Stimulated activated effector memory CD8-positive, alpha-beta T cell treated with anti-CD3 and anti-CD28 coated beads, Interleukin-12 subunit alpha, Interleukin-12 subunit beta, amount 100 ng/mL, for 72 hours (primary cell): ENCODE results near the gene DDX4.
"Not testable (repeated sequence)": the region's sequence is repeated elsewhere in the genome, so short reads cannot be mapped to it uniquely, and the experiment has no call there.

Experiments used
- ATAC-seq: fragments of 150-1000 bp; cut with Tn5 transposase; 2 replicates; pipeline ENCODE4 v1.10.0; 2021
- DNase-seq, 2 donors: peaks; one replicate each; pipeline ENCODE4 v3.0.0; 2021 to 2022; ENCODE audit warnings: low spot score in 2 of 2
- H3K27ac Mint-ChIP-seq: one replicate; pipeline ENCODE4 v1.8.0; 2022; ENCODE audit warnings: mild to moderate bottlenecking, mixed read lengths
- H3K36me3 Mint-ChIP-seq: one replicate; pipeline ENCODE4 v1.8.0; 2022; ENCODE audit warnings: mild to moderate bottlenecking, mixed read lengths
- H3K4me1 Mint-ChIP-seq: one replicate; pipeline ENCODE4 v1.8.0; 2022; ENCODE audit warnings: mixed read lengths
- H3K4me3 Mint-ChIP-seq: one replicate; pipeline ENCODE4 v1.8.0; 2022; ENCODE audit warnings: mild to moderate bottlenecking, mixed read lengths
- H3K9me3 Mint-ChIP-seq: one replicate; pipeline ENCODE4 v1.8.0; 2022; ENCODE audit warnings: mixed read lengths

The DDX4 gene

DNA sequence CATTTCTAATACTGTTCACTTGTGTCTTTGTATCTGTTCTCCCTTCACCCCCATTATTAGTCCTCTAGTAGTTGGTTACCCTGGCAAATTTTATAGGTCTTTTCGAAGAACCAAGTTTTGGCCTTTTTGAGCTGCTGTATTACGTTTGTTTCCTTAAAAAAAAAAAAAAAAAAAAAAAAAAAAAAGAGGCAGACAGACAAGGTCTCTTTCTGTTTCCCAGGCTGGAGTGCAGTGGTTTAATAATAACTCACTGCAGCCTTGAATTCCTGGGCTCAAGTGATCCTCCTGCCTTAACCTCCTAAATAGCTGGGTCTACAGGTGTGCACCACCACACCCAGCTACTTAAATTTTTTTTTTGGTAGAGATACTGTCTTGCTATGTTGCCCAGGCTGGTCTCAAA, 20.9 kb downstream of the DDX4 start:
- H3K4me3 Mint-ChIP-seq = no peak overlapping the region
- DNase-seq = no peak
- ATAC-seq = no peak
- no peaks in the 10 kb centered on the region for H3K36me3 Mint-ChIP-seq
- no peaks in the 10 kb centered on the region for H3K9me3 Mint-ChIP-seq
- peaks cover 16% of the 10 kb centered on the region for H3K4me1 Mint-ChIP-seq
- peak overlapping the region; percentile 30 for H3K27ac Mint-ChIP-seq

DNA sequence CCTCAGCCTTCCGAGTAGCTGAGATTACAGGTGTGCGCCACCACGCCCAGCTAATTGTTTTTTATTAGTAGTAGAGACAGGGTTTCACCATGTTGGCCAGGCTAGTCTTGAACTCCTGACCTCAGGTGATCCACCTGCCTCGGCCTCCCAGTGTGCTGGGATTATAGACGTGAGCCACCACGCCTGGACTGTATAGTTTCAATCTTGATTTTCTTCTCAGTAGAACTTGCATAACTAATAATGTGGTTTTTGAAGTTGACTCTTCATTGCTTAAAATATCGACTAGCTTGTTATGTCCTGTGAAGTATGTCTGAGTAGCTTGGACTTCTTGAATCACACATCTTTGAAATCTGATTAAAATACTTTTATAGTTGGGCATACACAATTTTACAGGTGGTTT, 23.9 kb downstream of the DDX4 start:
- not testable (repeated sequence) for H3K27ac Mint-ChIP-seq, DNase-seq, H3K9me3 Mint-ChIP-seq, H3K4me3 Mint-ChIP-seq, ATAC-seq, H3K36me3 Mint-ChIP-seq
- peaks cover 23% of the 10 kb centered on the region for H3K4me1 Mint-ChIP-seq

- Mint-ChIP-seq H3K4me3 (no peak overlapping the region), H3K27ac (no peak overlapping the region)
Observed at GRCh38 chr5:55763746-55764420, 26.0 kb downstream of the DDX4 start.

GRCh38 chr5:55768279-55768678, 30.4 kb downstream of the DDX4 start:
- ATAC-seq (no peak), DNase-seq (no peak)
- Mint-ChIP-seq H3K36me3 (no peaks in the 10 kb centered on the region), H3K4me3 (no peak overlapping the region), H3K9me3 (no peaks in the 10 kb centered on the region), H3K4me1 (peaks cover 16% of the 10 kb centered on the region), H3K27ac (no peak overlapping the region)

More at GRCh38 chr5:55763746-55764420, 26.0 kb downstream of the DDX4 start:
- DNase-seq = no peak
- no peaks in the 10 kb centered on the region for H3K36me3 Mint-ChIP-seq
- peaks cover 12% of the 10 kb centered on the region for H3K4me1 Mint-ChIP-seq
- peak; percentile 86 for ATAC-seq
- no peaks in the 10 kb centered on the region for H3K9me3 Mint-ChIP-seq

DNA sequence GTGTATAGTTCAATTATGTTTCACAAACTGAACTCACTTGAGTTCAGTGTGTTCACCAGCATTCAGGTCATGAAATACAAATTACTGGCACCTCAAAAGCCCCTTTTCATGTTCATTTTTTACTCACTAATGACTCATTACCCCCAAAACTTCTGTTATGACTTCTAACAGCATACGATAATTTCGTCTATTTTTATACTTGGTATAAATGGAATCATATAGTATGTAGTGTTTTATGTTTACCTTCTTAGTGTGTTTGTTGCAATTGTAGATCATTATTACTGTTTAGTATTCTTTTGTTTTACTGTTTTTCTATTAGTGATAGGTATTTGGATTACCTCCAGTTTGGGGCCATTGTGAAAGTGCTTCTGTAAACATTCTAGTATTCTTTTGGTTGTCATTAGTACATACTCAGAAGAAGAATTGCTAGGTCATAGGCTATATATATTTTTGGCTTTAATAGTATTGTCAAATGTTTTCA, 33.4 kb downstream of the DDX4 start:
- ATAC-seq (peak; percentile 95), DNase-seq (no peak)
- no peaks in the 10 kb centered on the region for H3K9me3 Mint-ChIP-seq
- peaks cover 5% of the 10 kb centered on the region for H3K4me1 Mint-ChIP-seq
- H3K36me3 Mint-ChIP-seq = no peaks in the 10 kb centered on the region
- H3K27ac Mint-ChIP-seq = peak overlapping the region; percentile 27
- peak overlapping the region; percentile 13 for H3K4me3 Mint-ChIP-seq

DNA sequence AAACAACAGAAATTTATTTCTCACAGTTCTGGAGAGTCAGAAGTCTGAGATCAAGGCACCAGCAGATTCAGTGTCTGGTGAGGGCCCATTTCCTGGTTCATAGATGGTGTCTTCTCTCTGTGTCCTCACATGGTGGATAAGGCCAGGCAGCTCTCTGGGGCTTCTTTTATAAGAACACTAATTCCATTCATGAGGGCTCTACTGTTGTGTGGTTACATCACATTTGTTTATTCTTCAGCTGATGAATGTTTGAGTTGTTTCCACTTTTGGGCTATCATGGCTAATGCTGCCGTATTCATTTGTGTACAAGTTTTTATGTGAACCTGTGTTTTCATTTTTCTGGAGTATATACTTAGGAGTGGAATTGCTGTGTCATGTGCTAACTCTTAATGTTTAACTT, 35.2 kb downstream of the DDX4 start:
- Mint-ChIP-seq H3K4me3 (no peak overlapping the region), H3K27ac (no peak overlapping the region), H3K36me3 (no peaks in the 10 kb centered on the region), H3K4me1 (peaks cover 5% of the 10 kb centered on the region), H3K9me3 (no peaks in the 10 kb centered on the region)
- ATAC-seq (no peak), DNase-seq (no peak)

GRCh38 chr5:55777332-55777731, 39.5 kb downstream of the DDX4 start:
- no peaks in the 10 kb centered on the region for H3K36me3 Mint-ChIP-seq
- no peak overlapping the region for H3K4me3 Mint-ChIP-seq
- H3K9me3 Mint-ChIP-seq = no peaks in the 10 kb centered on the region
- no peak for ATAC-seq
- H3K4me1 Mint-ChIP-seq = no peaks in the 10 kb centered on the region
- DNase-seq = no peak
- no peak overlapping the region for H3K27ac Mint-ChIP-seq

DNA sequence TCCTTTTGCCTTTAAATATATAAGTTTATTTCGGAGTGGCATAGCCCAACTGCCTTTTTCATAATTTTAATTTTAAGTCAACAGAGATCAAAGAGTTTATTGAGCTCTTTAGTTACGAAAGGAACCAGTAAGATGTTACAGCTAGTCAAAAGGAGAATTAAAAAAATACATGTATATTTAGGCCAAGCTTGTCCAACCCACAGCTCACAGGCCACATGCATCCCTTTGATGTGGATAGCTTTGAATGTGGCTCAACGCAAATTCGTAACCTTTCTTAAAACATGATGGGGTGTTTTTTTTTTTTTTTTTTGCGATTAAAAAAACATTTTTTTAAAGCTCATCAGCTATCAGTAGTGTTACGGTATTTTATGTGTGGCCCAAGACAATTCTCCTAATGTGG, 63.1 kb downstream of the DDX4 start:
- Mint-ChIP-seq H3K4me1 (no peaks in the 10 kb centered on the region), H3K9me3 (no peaks in the 10 kb centered on the region), H3K4me3 (no peak overlapping the region), H3K27ac (no peak overlapping the region), H3K36me3 (no peaks in the 10 kb centered on the region)
- DNase-seq = no peak
- no peak for ATAC-seq

DNA sequence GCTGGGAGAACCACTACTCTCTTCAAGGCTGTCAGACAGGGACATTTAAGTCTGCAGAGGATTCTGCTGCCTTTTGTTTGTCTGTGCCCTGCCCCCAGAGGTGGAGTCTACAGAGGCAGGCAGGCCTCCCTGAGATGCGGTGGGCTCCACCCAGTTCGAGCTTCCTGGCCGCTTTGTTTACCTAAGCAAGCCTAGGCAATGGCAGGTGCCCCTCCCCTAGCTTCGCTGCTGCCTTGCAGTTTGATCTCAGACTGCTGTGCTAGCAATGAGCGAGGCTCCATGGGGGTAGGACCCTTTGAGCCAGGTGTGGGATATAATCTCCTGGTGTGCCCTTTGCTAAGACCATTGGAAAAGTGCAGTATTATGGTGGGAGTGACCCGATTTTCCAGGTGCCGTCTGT, 71.0 kb downstream of the DDX4 start:
- not testable (repeated sequence) for H3K4me3 Mint-ChIP-seq, H3K27ac Mint-ChIP-seq, H3K9me3 Mint-ChIP-seq, DNase-seq, ATAC-seq, H3K4me1 Mint-ChIP-seq, H3K36me3 Mint-ChIP-seq

DNA sequence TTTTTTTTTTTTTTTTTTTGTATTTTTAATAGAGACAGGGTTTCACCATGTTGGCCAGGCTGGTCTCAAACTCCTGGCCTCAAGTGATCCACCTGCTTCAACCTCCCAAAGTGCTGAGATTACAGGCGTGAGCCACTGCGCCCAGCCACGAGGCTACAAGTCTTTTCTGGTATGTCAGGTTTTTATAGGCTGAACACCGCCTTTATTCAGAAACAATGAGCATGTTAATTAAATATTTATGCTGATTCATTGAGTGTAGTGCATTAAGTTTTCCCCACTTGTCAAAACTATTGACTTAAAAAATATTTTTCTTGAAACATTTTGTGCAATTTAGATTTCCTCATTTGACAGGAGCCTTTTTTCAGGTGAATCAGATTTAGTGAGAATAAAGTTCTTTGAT, 78.1 kb downstream of the DDX4 start:
- not testable (repeated sequence) for H3K9me3 Mint-ChIP-seq, H3K27ac Mint-ChIP-seq, H3K4me3 Mint-ChIP-seq, H3K4me1 Mint-ChIP-seq, H3K36me3 Mint-ChIP-seq, ATAC-seq, DNase-seq

DNA sequence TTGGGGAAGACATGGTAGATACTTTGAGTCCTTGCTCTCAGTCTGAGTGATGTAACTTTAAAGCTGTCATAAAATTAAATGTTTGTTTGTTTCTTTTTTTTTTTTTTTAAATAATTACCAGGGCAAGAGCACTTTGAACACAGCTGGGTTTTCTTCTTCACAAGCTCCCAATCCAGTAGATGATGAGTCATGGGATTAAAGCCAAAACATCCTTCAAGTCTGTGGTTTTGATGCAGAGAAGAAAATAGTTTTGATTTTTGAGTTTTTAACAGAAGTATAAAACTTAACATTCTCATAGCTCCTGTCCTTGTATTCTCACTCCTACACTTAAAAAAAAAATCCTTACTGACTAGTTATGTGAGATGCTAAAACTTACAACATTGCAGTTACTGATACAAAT, 78.5 kb downstream of the DDX4 start:
- no peaks in the 10 kb centered on the region for H3K4me1 Mint-ChIP-seq
- no peak overlapping the region for H3K27ac Mint-ChIP-seq
- H3K9me3 Mint-ChIP-seq = no peaks in the 10 kb centered on the region
- DNase-seq (no peak), ATAC-seq (no peak)
- H3K4me3 Mint-ChIP-seq = no peak overlapping the region
- H3K36me3 Mint-ChIP-seq = no peaks in the 10 kb centered on the region

GRCh38 chr5:55817030-55817429, 79.2 kb downstream of the DDX4 start:
- Mint-ChIP-seq H3K9me3 (no peaks in the 10 kb centered on the region), H3K36me3 (no peaks in the 10 kb centered on the region), H3K4me3 (no peak overlapping the region), H3K27ac (no peak overlapping the region), H3K4me1 (no peaks in the 10 kb centered on the region)
- ATAC-seq (no peak), DNase-seq (no peak)

DNA sequence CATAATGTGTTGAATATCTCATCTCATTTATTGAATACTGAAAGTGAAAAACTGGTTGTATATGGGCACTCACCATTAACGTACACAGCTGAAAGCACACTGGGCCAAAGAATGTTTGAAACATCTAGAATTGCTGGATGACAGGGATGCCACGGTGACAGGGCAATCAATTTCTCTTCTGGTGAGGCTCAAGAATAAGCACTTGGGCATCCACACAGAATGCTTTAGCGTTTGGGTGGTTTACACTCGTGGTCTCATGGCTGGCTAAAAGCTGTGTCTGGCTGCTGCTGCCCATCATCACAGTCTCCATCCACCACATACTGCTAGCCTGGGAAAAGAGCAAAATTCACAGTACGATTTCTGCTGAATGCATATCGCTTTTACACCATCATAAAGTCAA, 82.6 kb downstream of the DDX4 start:
- DNase-seq (no peak), ATAC-seq (no peak)
- no peaks in the 10 kb centered on the region for H3K4me1 Mint-ChIP-seq
- H3K9me3 Mint-ChIP-seq = no peaks in the 10 kb centered on the region
- H3K27ac Mint-ChIP-seq = no peak overlapping the region
- H3K4me3 Mint-ChIP-seq = no peak overlapping the region
- no peaks in the 10 kb centered on the region for H3K36me3 Mint-ChIP-seq

DNA sequence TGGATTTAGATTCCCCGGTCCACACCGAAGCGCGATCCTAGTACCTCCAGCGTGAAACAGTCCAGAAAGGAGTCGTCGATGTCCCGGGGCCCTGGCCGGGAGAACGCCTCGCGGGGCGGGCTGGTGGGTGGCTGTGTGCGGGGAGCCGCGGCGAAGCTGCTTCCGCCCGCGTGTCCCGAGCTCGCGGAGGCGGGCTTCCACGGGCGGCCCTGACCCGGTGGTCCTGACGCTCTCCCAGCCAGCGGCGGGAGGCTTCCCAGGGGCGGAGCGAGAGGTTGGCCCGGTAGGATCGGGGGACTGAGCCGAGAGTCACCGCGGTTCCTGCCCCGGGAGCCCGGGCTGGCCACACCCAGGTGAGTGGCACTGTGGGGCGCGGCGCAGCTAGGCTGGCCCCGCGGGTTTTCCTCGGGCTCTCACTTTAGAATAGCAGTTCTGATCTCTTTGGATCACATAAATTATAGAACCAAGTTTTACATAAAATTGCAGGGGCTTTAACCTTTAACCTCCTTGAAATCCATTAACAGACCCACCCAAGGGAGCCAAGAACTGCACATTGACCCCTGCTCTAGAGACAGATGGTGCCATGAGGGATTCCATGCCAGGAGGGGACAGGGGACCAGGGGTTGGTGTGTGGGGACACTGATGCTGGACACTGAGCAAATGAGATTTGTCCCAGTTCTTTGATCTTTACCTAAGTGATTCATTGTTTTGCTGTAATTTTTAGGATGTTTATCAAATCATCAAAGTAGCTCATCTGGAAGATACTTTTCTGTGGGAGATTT, 84.1 kb downstream of the DDX4 start:
- H3K36me3 Mint-ChIP-seq = no peaks in the 10 kb centered on the region
- peak; percentile 51 for ATAC-seq
- no peaks in the 10 kb centered on the region for H3K9me3 Mint-ChIP-seq
- no peak overlapping the region for H3K27ac Mint-ChIP-seq
- peak overlapping the region; percentile 23 for H3K4me3 Mint-ChIP-seq
- no peak for DNase-seq
- no peaks in the 10 kb centered on the region for H3K4me1 Mint-ChIP-seq

- DNase-seq (no peak), ATAC-seq (peak; percentile 52)
- no peak overlapping the region for H3K27ac Mint-ChIP-seq
- no peaks in the 10 kb centered on the region for H3K36me3 Mint-ChIP-seq
- H3K9me3 Mint-ChIP-seq = no peaks in the 10 kb centered on the region
- H3K4me1 Mint-ChIP-seq = no peaks in the 10 kb centered on the region
- H3K4me3 Mint-ChIP-seq = no peak overlapping the region
Observed at GRCh38 chr5:55823151-55823796, 85.4 kb downstream of the DDX4 start.

- no peaks in the 10 kb centered on the region for H3K36me3 Mint-ChIP-seq
- DNase-seq (no peak), ATAC-seq (peak; percentile 43)
- no peak overlapping the region for H3K27ac Mint-ChIP-seq
- H3K4me3 Mint-ChIP-seq = no peak overlapping the region
- H3K4me1 Mint-ChIP-seq = no peaks in the 10 kb centered on the region
- no peaks in the 10 kb centered on the region for H3K9me3 Mint-ChIP-seq
Observed at GRCh38 chr5:55829956-55830355, 92.1 kb downstream of the DDX4 start.
